ENCODE measurements around the gene TRMU.

The TRMU gene

DNA sequence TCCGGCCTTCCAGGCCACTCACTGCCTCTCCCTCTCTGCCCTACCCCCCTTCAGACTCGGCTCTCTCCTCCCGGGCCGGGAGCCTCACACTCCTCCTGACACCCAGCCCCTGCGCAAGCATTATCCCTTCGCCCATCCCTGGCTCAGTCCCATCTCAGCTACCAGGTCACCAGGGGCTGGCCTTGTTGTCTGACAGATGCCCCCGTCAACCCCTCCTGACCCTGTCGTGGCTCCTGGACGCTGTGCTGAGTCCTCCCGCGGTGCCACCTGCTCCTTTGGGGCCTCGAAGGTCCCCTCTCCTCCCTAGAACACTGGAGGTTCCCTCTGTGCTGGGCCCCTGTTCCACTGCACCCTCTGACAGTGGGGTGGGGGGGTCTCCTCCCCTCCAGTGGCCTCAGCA, 32.9 kb downstream of the TRMU start:
- Histone ChIP-seq H3K36me3 (ENCODE audit: insufficient read depth, low read length) (no peaks in the 10 kb centered on the region), H3K9ac (ENCODE audit: low read length) (no peak overlapping the region), H3K27me3 (ENCODE audit: control insufficient read depth in 1 of 2, insufficient read depth in 2 of 2, low read length in 2 of 2) (peaks cover 0 to 31% of the 10 kb centered on the region in 2 donors), H3K4me3 (ENCODE audit: low read depth in 1 of 2, low read length in 2 of 2) (no peak overlapping the region), H3K4me1 (ENCODE audit: insufficient read depth, low read length) (no peaks in the 10 kb centered on the region), H3K9me3 (ENCODE audit: low read length) (no peaks in the 10 kb centered on the region), H3K27ac (ENCODE audit: low read depth, low read length) (no peak overlapping the region)

DNA sequence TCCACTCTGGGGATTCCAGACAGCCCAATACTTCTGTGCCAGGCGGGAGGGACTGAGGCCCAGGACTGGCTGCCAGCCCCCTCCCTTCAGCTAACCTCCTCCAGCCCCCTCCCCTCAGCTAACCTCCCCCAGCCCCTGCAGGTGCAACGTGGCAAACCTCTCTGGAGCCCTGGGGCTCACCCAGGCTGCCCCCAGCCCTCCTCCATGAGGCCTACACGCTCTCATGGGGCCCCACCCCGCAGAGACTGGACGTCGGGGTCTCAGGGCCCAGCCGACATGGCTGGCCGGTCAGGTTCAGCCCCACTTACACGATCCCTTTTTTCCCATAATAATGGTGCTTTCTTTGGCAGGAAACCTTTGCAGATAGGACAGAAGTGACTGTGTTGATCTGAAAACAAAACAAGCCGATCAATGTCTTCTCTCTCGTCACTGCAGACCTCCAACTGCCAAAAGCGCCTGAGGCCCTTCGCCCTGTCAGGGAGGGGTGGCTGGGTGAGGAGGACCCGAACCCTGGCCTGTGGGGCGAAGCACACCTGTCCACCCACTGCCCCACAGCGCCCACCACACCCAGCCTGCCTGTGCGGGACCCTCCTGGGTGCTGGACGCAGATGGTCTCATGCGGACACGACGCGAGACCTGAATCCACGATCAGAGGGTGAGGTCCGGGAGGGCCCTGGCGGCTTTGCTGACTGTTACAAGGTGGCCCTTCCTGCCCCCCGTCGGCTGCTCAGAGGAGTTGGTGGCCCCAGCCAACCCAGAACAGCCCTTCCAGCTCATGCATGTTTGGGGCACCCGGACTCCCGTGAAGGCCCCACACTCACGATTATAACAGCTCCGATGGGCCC, 33.6 kb downstream of the TRMU start:
- H3K27ac ChIP-seq (ENCODE audit: low read depth, low read length): no peak overlapping the region
- H3K9me3 ChIP-seq (ENCODE audit: low read length): no peaks in the 10 kb centered on the region
- no peaks in the 10 kb centered on the region for H3K36me3 ChIP-seq (ENCODE audit: insufficient read depth, low read length)
- H3K27me3 ChIP-seq (ENCODE audit: control insufficient read depth in 1 of 2, insufficient read depth in 2 of 2, low read length in 2 of 2): peaks cover 0 to 24% of the 10 kb centered on the region in 2 donors
- no peaks in the 10 kb centered on the region for H3K4me1 ChIP-seq (ENCODE audit: insufficient read depth, low read length)
- H3K4me3 ChIP-seq (ENCODE audit: low read depth in 1 of 2, low read length in 2 of 2): no peak overlapping the region
- no peak overlapping the region for H3K9ac ChIP-seq (ENCODE audit: low read length)

DNA sequence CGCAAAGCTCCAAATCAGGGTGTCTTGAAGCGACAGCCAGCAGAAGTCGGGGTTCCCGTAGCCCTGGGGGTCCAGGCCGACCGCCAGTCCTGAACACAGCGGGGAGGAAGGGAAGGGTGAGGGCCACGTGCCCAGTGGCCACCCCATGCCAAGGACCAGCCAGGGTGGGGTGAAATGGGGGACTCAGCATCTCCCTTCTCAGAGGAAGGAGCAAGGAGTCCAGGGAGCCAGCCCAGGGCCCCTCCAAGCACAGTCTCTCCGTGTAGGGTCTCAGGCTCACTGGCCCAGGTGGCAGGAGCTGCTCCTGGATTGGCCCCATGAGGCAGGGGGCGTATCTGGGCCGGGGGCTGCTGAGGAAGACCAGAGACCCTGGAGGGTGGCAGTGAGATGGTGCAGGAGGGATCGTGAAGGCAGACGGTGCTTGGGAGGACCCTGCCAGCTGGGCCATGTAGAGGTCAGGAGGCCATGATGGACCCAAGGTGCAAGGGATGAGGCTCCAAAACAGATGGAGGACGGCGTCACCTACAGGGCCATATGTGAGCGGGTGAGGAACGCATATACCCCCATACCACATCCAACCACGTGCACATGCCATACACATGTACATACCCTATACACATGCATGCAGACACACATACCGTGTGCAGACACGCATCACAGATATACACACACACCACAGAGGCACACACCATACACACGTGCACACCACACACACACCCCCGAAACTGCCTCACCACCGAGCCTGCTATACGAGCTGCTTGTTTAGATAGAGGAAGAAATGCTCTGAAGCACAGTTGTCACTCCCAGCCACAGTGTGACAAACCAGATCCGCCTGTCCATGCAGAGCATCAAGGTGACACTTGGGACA, 34.4 kb downstream of the TRMU start:
- no peak overlapping the region for H3K4me3 ChIP-seq (ENCODE audit: low read depth in 1 of 2, low read length in 2 of 2)
- H3K9ac ChIP-seq (ENCODE audit: low read length): no peak overlapping the region
- no peaks in the 10 kb centered on the region for H3K9me3 ChIP-seq (ENCODE audit: low read length)
- no peaks in the 10 kb centered on the region for H3K36me3 ChIP-seq (ENCODE audit: insufficient read depth, low read length)
- H3K4me1 ChIP-seq (ENCODE audit: insufficient read depth, low read length): no peaks in the 10 kb centered on the region
- H3K27me3 ChIP-seq (ENCODE audit: control insufficient read depth in 1 of 2, insufficient read depth in 2 of 2, low read length in 2 of 2): peaks cover 0 to 16% of the 10 kb centered on the region in 2 donors
- H3K27ac ChIP-seq (ENCODE audit: low read depth, low read length): no peak overlapping the region

DNA sequence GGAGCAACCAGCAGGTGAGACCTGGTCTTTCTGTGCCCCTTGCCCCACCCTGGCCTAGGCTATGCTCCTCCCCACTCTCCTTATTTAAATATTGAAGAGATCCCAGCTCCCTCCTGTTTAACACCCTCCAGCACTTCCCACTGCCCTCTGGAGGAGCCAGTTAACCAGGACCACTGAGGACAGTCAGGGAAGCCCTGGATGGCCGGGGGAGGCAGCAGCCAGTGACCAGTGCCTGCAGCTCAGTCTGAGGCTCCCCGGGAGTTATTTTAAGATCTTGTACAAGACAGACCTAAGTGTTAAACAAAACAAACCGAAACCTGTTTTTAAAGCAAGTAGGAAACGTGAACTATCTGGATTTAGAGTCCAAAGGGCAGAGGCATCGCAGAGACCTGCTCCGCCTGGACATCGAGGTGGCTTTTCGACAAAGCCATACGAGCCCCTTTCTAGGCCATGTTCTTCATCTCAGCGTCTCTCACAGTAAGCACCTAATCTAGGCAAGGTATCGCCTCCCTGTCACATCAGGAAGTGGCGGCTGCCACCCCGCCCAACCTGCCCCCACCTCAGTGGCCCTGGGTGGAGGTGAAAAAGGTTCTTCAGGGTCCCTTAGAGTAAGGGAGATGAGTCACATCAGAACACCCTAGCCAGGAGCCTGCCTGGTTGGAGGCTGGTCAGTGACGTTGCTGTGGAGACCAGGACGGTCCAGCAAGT, 35.2 kb downstream of the TRMU start:
- Histone ChIP-seq H3K27me3 (ENCODE audit: control insufficient read depth in 1 of 2, insufficient read depth in 2 of 2, low read length in 2 of 2) (peaks cover 0 to 10% of the 10 kb centered on the region in 2 donors), H3K27ac (ENCODE audit: low read depth, low read length) (no peak overlapping the region), H3K9ac (ENCODE audit: low read length) (no peak overlapping the region), H3K9me3 (ENCODE audit: low read length) (no peaks in the 10 kb centered on the region), H3K36me3 (ENCODE audit: insufficient read depth, low read length) (no peaks in the 10 kb centered on the region), H3K4me3 (ENCODE audit: low read depth in 1 of 2, low read length in 2 of 2) (no peak overlapping the region), H3K4me1 (ENCODE audit: insufficient read depth, low read length) (no peaks in the 10 kb centered on the region)

DNA sequence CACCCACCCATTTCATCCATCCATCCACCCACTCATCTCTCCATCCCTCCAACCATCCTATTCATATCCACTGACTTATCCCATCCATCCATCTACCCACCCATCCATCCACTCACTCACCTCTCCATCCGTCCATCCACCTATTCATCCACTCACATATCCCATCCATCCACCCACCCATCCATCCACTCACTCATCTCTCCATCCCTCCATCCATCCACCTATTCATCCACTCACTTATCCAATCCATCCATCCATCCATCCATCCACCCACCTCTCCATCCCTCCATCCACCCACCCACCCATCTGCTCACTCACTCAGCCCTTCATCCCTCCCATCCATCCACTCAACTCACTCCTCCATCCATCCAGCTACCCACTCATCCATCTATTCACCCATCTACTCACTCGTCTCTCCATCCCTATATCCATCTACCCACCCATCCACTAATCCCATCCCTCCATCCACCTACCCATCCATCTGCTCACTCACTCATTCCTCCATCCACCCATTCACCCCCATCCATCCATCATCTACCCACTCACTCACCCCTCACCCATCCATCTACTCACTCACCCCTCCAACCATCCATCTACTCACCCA, 36.2 kb downstream of the TRMU start:
- H3K9ac ChIP-seq (ENCODE audit: low read length): no peak overlapping the region
- H3K27me3 ChIP-seq (ENCODE audit: control insufficient read depth in 1 of 2, insufficient read depth in 2 of 2, low read length in 2 of 2): peaks cover 0 to 9% of the 10 kb centered on the region in 2 donors
- no peak overlapping the region for H3K27ac ChIP-seq (ENCODE audit: low read depth, low read length)
- no peaks in the 10 kb centered on the region for H3K36me3 ChIP-seq (ENCODE audit: insufficient read depth, low read length)
- H3K9me3 ChIP-seq (ENCODE audit: low read length): no peaks in the 10 kb centered on the region
- H3K4me1 ChIP-seq (ENCODE audit: insufficient read depth, low read length): no peaks in the 10 kb centered on the region
- no peak overlapping the region for H3K4me3 ChIP-seq (ENCODE audit: low read depth in 1 of 2, low read length in 2 of 2)

DNA sequence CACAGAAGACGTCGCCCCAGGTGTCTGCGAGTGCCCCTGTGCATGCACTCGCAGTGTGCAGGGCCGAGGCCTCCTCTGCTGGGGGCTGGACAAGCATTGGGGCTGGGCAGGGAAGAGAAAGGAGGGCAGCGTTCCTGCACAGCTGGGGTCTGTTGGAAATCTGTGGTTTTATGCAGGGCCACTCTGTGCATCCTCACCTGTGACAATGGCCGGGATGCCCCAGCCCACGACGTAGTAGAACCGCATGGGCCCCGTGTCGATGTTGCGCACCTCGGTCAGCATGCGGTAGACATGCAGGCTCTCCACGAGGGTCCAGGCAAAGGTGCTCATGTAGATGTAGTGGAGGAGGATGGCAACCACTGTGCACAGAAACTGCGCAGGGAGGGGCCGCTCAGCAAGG, 37.2 kb downstream of the TRMU start:
- no peaks in the 10 kb centered on the region for H3K36me3 ChIP-seq (ENCODE audit: insufficient read depth, low read length)
- no peaks in the 10 kb centered on the region for H3K4me1 ChIP-seq (ENCODE audit: insufficient read depth, low read length)
- no peaks in the 10 kb centered on the region for H3K9me3 ChIP-seq (ENCODE audit: low read length)
- H3K4me3 ChIP-seq (ENCODE audit: low read depth in 1 of 2, low read length in 2 of 2): no peak overlapping the region
- H3K9ac ChIP-seq (ENCODE audit: low read length): no peak overlapping the region
- no peak overlapping the region for H3K27ac ChIP-seq (ENCODE audit: low read depth, low read length)
- no peaks in the 10 kb centered on the region for H3K27me3 ChIP-seq (ENCODE audit: control insufficient read depth in 1 of 2, insufficient read depth in 2 of 2, low read length in 2 of 2)

DNA sequence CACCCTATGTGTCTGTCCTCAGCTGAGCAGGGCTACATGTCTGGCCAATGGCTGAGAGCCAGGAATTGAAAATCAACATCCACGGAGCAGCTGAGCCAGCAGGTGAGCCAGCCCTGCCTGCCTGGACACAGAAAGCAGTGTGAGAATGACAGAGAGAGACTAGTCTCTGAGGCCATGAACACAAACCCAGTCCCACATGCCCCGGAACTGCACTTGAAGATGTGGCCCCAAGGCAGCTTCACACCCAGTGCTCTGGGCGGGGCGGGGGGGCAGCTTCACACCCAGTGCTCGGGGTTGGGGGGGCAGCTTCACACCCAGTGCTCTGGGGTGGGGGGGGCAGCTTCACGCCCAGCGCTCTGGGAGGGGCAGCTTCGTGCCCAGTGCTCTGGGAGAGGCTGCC, 37.6 kb downstream of the TRMU start:
- H3K27ac ChIP-seq (ENCODE audit: low read depth, low read length): no peak overlapping the region
- H3K9me3 ChIP-seq (ENCODE audit: low read length): no peaks in the 10 kb centered on the region
- no peak overlapping the region for H3K9ac ChIP-seq (ENCODE audit: low read length)
- H3K4me1 ChIP-seq (ENCODE audit: insufficient read depth, low read length): no peaks in the 10 kb centered on the region
- no peaks in the 10 kb centered on the region for H3K36me3 ChIP-seq (ENCODE audit: insufficient read depth, low read length)
- no peak overlapping the region for H3K4me3 ChIP-seq (ENCODE audit: low read depth in 1 of 2, low read length in 2 of 2)
- H3K27me3 ChIP-seq (ENCODE audit: control insufficient read depth in 1 of 2, insufficient read depth in 2 of 2, low read length in 2 of 2): no peaks in the 10 kb centered on the region

DNA sequence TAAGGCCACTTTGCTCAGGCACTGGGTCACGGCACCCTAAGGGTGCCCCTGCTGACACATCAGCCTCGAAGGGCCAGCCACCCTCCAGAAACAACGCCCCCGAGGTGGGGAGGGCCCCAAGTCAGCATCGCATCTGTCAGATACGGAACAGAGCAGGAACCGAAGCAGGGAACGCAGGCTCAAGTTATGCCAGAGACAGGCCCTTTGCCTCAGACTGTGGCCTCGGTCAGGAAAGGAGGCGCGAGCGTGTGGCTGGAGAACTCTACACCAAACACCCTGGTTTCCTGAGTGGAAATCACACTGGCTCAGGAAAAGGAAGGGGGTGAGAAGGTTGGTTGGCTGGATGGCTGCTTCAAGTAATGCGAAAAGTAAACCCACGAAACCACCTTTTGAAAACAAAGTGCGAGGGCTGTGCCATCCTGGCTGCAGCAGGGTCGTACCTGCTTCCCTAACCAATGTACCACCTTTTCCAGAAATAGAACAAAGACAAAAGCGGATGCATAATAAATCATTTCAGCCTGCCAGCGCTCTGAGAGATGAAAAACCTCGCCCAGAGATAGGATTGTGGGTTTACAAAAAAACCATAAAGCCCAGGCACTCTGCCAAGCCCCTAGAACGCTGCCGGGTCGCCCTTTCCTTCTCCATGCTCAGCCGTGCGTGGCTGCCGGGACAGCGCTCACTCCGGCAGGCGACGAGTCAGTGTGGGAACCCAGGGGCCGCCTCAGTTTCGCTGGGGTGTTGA, 38.6 kb downstream of the TRMU start:
- no peak overlapping the region for H3K4me3 ChIP-seq (ENCODE audit: low read depth in 1 of 2, low read length in 2 of 2)
- H3K9ac ChIP-seq (ENCODE audit: low read length): no peak overlapping the region
- no peaks in the 10 kb centered on the region for H3K36me3 ChIP-seq (ENCODE audit: insufficient read depth, low read length)
- H3K27ac ChIP-seq (ENCODE audit: low read depth, low read length): no peak overlapping the region
- no peaks in the 10 kb centered on the region for H3K9me3 ChIP-seq (ENCODE audit: low read length)
- no peaks in the 10 kb centered on the region for H3K4me1 ChIP-seq (ENCODE audit: insufficient read depth, low read length)
- H3K27me3 ChIP-seq (ENCODE audit: control insufficient read depth in 1 of 2, insufficient read depth in 2 of 2, low read length in 2 of 2): no peaks in the 10 kb centered on the region

DNA sequence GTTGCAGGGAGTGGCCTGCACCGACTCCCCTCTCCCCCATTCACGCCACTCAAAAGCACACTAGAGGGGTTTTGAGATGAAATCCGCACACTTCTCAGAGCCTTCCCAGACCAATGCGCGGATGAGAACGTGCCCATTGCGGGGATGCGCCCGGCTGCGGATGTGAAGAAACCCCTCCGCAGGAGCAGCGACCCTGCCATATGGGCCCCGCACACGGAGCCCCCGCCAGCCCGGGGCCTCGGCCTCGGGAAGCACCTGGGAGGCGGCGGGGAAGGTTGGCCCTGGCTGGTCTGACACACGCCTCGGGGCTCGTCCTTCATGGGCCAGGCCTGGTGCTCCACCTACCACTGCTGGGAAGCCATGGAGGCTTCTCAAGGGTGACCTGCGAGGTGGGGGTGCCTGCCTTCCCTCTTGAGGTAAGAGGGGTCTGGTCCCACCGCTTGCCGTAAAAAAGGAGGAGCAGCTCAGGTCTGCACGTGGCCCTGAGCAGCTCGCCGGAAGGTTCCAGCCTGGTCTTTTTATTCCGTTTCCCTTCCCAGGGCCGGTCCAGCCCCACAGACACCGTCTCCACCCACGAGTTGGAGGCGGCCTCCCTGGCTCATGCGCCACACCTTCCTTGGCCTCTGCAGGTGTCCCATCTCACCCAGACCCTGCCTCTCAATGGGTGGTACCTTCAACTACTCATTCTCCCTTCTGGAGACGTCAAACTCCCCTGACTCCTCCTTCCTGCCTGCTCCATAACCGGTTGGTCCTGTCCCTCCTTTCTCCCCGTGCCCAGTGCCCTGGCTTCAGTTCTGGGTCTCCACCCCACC, 39.4 kb downstream of the TRMU start:
- Histone ChIP-seq H3K9ac (ENCODE audit: low read length) (no peak overlapping the region), H3K4me3 (ENCODE audit: low read depth in 1 of 2, low read length in 2 of 2) (no peak overlapping the region), H3K4me1 (ENCODE audit: insufficient read depth, low read length) (no peaks in the 10 kb centered on the region), H3K36me3 (ENCODE audit: insufficient read depth, low read length) (no peaks in the 10 kb centered on the region), H3K9me3 (ENCODE audit: low read length) (no peaks in the 10 kb centered on the region), H3K27ac (ENCODE audit: low read depth, low read length) (no peak overlapping the region), H3K27me3 (ENCODE audit: control insufficient read depth in 1 of 2, insufficient read depth in 2 of 2, low read length in 2 of 2) (no peaks in the 10 kb centered on the region)

DNA sequence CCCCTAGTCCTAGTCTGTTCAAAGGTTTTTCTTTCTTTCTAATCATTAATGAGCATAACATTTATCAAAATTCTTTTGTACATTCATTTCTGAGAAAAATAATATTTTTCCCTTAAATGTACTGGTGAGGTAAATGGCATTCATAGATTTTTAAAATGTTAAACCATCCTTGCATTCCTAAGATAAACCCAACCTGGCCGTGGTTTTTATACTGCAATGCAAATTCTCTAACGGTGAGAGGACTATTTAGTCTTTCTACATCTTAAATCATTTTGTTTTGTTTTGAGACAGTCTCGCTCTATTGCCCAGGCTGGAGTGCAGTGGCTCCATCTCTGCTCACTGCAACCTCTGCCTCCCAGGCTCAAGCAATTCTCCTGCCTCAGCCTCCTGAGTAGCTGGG, 40.6 kb downstream of the TRMU start:
- no peak overlapping the region for H3K27ac ChIP-seq (ENCODE audit: low read depth, low read length)
- no peaks in the 10 kb centered on the region for H3K36me3 ChIP-seq (ENCODE audit: insufficient read depth, low read length)
- no peak overlapping the region for H3K4me3 ChIP-seq (ENCODE audit: low read depth in 1 of 2, low read length in 2 of 2)
- H3K9me3 ChIP-seq (ENCODE audit: low read length): no peaks in the 10 kb centered on the region
- H3K4me1 ChIP-seq (ENCODE audit: insufficient read depth, low read length): no peaks in the 10 kb centered on the region
- no peak overlapping the region for H3K9ac ChIP-seq (ENCODE audit: low read length)
- no peaks in the 10 kb centered on the region for H3K27me3 ChIP-seq (ENCODE audit: control insufficient read depth in 1 of 2, insufficient read depth in 2 of 2, low read length in 2 of 2)
